SK-N-SH treated with all-trans-retinoic acid at 6 μM for 48 hours (cell line): ENCODE data around the gene PRKCE.

Experiments
- BACH2 ChIP-seq: fragments of 250-450 bp; sonication (Bioruptor Pico); IDR thresholded peaks from 2 replicates; pipeline ENCODE4 v1.9.0; 2021; ENCODE audit warnings: mild to moderate bottlenecking, borderline replicate concordance
- CREB5 ChIP-seq: fragments of 250-450 bp; sonication (Bioruptor Pico); IDR thresholded peaks from 2 replicates; pipeline ENCODE4 v1.5.1; 2020; ENCODE audit warnings: low read depth, mild to moderate bottlenecking, moderate library complexity
- POU6F1 ChIP-seq: fragments of 250-450 bp; sonication (Bioruptor Pico); IDR thresholded peaks from 2 replicates; pipeline ENCODE4 v1.8.0; 2021; ENCODE audit warnings: low read depth, mild to moderate bottlenecking, moderate library complexity, borderline replicate concordance
- ZFP3 ChIP-seq: fragments of 250-450 bp; sonication (Bioruptor Pico); IDR thresholded peaks from 2 replicates; pipeline ENCODE4 v1.5.0; 2020; ENCODE audit warnings: mild to moderate bottlenecking, moderate library complexity

GRCh38 chr2:46226620-46227019 lies 575.1 kb downstream of the PRKCE start:
- no peak for TF ChIP-seq BACH2
- no peak for TF ChIP-seq CREB5 (CRISPR knock-in tag)
- no peak for TF ChIP-seq ZFP3 (CRISPR knock-in tag)
- TF ChIP-seq POU6F1 (CRISPR knock-in tag): no peak
